Placental pericyte (primary cell): ENCODE data around the gene KDM4F. TPM values are rescaled to one million over a fixed set of nuclear protein-coding genes. Genes with fewer than 3 reads are reported as not detected.

Experiments
- total RNA-seq: library from RNA; depleted of rRNA; stranded (reverse); fragments of >200 nt; gene quantifications from 2 replicates; pipeline ENCODE4 v1.2.3, GENCODE V29; 2012

KDM4F gene
- total RNA-seq, result not detected in 2 replicates

GRCh38 chr11:95049122-95049521, at the start of gene KDM4F:
KDM4F (plus strand) TSS chr11:95049422.

DNA sequence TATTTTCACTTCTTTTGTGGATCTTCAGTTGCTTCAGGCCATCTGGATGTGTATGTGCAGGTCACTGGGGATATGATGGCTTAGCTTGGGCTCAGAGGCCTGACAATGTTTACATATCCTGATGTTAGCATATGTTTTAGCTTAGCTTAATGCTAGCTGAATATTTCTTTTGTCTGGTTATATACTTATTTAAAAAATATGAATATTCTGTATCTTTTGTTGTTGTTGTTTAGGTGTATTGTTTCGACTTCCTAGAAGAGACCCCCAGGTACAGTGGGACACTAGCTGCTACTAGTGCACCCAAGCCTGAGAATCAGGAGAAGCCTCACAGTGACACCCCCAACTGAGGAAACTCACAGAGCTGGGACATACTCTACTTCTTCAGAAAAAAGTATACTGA, 24.3 kb upstream of the KDM4F start, which contains the start of gene KDM4E:
Gene KDM4E, plus strand, starts transcription at position 301 of the 400 bp plus-strand sequence. CDS start 300 bp downstream, outside the sequence.

GRCh38 chr11:95066716-95067038, 17.5 kb downstream of the KDM4F start, which contains the start of gene SRSF8:
SRSF8 (plus strand) TSS chr11:95066919; CDS start chr11:95067227, 308 bp downstream.

GRCh38 chr11:95089620-95090542, 40.7 kb downstream of the KDM4F start, which contains the start of gene ENDOD1:
ENDOD1 (plus strand) TSS chr11:95089846; CDS start chr11:95089928, 82 bp downstream.

Other genes with a start within 250 kb of the KDM4F start
- 34.9 and 36.8 TPM in 2 replicates for gene CWC15, start 75.9 kb upstream of the KDM4F start, total RNA-seq
- 0.44 and 1.9 TPM in 2 replicates for gene KDM4D, start 75.7 kb upstream of the KDM4F start, total RNA-seq
- not detected in 2 replicates for gene KDM4E, start 24.2 kb upstream of the KDM4F start, total RNA-seq
- 15.1 and 21.3 TPM in 2 replicates for gene SRSF8, start 17.5 kb downstream of the KDM4F start, total RNA-seq
- 14.9 and 55.3 TPM in 2 replicates for gene ENDOD1, start 40.4 kb downstream of the KDM4F start, total RNA-seq
- 0.72 and 1.1 TPM in 2 replicates for gene SESN3, start 181.8 kb downstream of the KDM4F start, total RNA-seq